Measurements from ENCODE around the gene SLFN12L.
"Not testable (repeated sequence)": the region's sequence is repeated elsewhere in the genome, so short reads cannot be mapped to it uniquely, and the experiment has no call there.

SLFN12L gene

DNA sequence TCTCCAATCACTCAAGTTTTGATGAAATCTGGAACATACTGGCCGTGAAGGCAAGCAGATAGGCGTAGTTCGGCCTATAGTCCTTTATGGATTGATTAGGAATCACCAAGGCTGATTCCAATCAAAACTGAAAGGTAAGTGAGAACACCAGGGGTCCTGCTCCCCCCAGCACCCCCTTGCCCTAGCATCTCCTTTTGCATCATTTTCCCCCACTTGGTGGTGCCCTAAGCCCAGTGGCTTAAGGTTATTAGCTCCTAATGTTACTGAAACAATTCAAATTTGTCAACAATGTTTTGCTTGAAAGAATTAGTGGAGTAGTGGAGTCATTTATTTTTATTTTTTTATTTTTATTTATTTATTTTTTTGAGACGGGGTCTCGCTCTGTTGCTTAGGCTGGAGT is 18.2 kb upstream of the SLFN12L start:
- FAIRE-seq, result no peak
- TF ChIP-seq POLR2A (IDR thresholded peaks at IDR 0.05; ENCODE audit: low read depth, low read length), result no peak
- DNase-seq (ENCODE audit: insufficient read length, low spot score), result no peak

- no peak for TF ChIP-seq POLR2A (IDR thresholded peaks at IDR 0.05; ENCODE audit: low read depth, low read length)
- no peak for FAIRE-seq
- DNase-seq (ENCODE audit: insufficient read length, low spot score), result no peak
Measured at GRCh38 chr17:35554668-35555067, 17.2 kb upstream of the SLFN12L start.

- DNase-seq (ENCODE audit: insufficient read length, low spot score) (no peak), FAIRE-seq (no peak)
- TF ChIP-seq POLR2A (IDR thresholded peaks at IDR 0.05; ENCODE audit: low read depth, low read length), result no peak
Measured at GRCh38 chr17:35553310-35553709, 15.8 kb upstream of the SLFN12L start.

GRCh38 chr17:35548978-35549377 is 11.5 kb upstream of the SLFN12L start:
- no peak for DNase-seq (ENCODE audit: insufficient read length, low spot score)
- TF ChIP-seq POLR2A (IDR thresholded peaks at IDR 0.05; ENCODE audit: low read depth, low read length), result no peak
- FAIRE-seq, result no peak

DNA sequence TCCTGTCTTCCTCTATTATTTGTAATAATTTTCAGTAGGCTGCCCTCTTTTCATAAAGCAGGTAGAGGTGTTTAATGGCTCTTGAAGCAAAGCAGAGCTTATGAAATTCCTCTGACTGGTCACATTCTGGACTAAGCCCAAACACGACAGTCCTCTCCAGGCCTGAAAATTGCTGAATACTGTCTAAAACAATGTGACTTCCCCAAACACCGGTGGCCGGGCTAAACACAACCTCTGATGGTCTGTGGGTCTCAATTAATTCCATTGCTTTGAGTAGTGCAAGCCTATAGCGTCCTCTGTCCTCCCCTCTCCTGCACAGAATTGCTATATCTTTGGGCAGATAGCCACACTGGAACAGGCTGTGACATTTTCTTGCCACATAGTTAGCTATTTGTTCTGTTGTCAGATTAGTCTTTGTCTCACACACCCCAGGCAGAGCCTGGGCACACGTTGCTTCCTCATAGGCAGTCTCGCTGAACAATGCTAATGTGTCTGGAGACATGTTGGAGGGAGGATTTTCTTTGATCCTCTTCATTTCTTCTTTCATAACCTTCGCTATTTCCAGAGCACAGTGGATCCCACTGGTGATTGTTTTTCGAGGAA is 10.8 kb upstream of the SLFN12L start:
- no peak for TF ChIP-seq POLR2A (IDR thresholded peaks at IDR 0.05; ENCODE audit: low read depth, low read length)
- FAIRE-seq, result no peak

GRCh38 chr17:35546487-35546886 is 9.0 kb upstream of the SLFN12L start:
- DNase-seq (ENCODE audit: insufficient read length, low spot score), result no peak
- FAIRE-seq, result no peak
- no peak for TF ChIP-seq POLR2A (IDR thresholded peaks at IDR 0.05; ENCODE audit: low read depth, low read length)

More for the DNA sequence above, 10.8 kb upstream of the SLFN12L start:
- DNase-seq (ENCODE audit: insufficient read length, low spot score), result no peak

- FAIRE-seq (no peak), DNase-seq (ENCODE audit: insufficient read length, low spot score) (no peak)
- TF ChIP-seq POLR2A (IDR thresholded peaks at IDR 0.05; ENCODE audit: low read depth, low read length), result no peak
Measured at GRCh38 chr17:35545150-35545549, 7.7 kb upstream of the SLFN12L start.

- no peak for TF ChIP-seq POLR2A (IDR thresholded peaks at IDR 0.05; ENCODE audit: low read depth, low read length)
- no peak for FAIRE-seq
- no peak for DNase-seq (ENCODE audit: insufficient read length, low spot score)
Measured at GRCh38 chr17:35543856-35544255, 6.4 kb upstream of the SLFN12L start.

DNA sequence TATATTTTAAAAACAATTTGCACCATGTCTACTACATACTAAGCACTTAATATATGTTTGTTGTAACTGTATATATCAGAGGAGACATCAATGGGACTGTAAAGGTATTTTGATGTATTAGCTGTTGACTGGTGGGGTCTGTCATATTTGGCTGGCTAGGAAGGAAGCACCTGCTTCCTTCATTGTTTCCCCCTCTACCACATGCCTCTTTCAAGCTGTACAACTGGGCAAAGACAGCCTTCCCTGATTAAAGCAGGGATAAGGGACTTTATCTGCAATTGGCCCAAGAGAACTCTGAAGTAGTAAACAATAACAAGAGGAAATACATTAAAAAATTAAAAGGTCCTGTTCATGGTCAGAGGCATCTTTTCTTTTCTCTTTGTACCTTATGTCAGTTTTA is 5.5 kb upstream of the SLFN12L start:
- no peak for TF ChIP-seq POLR2A (IDR thresholded peaks at IDR 0.05; ENCODE audit: low read depth, low read length)
- FAIRE-seq (no peak), DNase-seq (ENCODE audit: insufficient read length, low spot score) (no peak)

- TF ChIP-seq POLR2A (IDR thresholded peaks at IDR 0.05; ENCODE audit: low read depth, low read length), result no peak
- FAIRE-seq, result no peak
Measured at GRCh38 chr17:35541434-35541833, 4.0 kb upstream of the SLFN12L start.

GRCh38 chr17:35540589-35541404 is 3.3 kb upstream of the SLFN12L start:
- TF ChIP-seq POLR2A (IDR thresholded peaks at IDR 0.05; ENCODE audit: low read depth, low read length), result no peak
- no peak for FAIRE-seq
- peak; percentile 19 for DNase-seq (ENCODE audit: insufficient read length, low spot score)

More at GRCh38 chr17:35541434-35541833, 4.0 kb upstream of the SLFN12L start:
- no peak for DNase-seq (ENCODE audit: insufficient read length, low spot score)

DNA sequence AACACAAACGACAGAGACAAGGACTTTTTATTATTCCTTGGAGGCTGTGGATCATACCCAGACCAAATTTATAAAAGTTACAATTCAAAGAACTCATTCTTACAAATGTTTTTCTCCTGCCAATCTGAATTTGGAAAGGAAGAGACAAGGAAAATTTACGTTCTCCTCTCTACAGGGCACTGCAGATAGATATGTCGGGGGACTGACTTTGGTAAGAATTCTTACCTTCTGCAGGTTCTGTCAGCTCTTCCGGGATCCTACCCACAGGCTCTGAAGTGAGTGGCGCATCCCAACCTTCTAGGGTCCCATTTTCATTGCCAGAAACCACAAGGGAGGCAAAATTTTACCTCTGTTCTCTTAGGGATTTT is 2.2 kb upstream of the SLFN12L start:
- no peak for TF ChIP-seq POLR2A (IDR thresholded peaks at IDR 0.05; ENCODE audit: low read depth, low read length)
- FAIRE-seq, result no peak

GRCh38 chr17:35536664-35537171 is 760 bp downstream of the SLFN12L start:
- FAIRE-seq (no peak), DNase-seq (ENCODE audit: insufficient read length, low spot score) (no peak)
- TF ChIP-seq POLR2A (IDR thresholded peaks at IDR 0.05; ENCODE audit: low read depth, low read length), result no peak

More for the DNA sequence above, 2.2 kb upstream of the SLFN12L start:
- no peak for DNase-seq (ENCODE audit: insufficient read length, low spot score)

DNA sequence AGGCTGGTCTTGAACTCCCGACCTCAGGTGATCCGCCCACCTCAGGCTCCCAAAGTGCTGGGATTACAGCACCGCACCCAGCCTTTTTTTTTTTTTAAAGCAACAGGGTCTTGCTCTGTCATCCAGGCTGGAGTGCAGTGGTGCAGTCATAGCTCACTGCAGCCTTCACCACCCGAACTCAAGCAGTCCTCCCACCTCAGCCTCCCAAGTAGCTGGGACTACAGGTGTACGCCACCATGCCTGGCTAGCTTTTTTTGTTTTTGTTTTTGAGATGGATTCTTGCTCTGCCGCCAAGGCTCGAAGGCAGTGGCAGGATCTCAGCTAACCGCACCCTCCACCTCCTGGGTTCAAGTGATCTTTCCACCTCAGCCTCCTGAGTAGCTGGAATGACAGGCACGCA is 2.1 kb downstream of the SLFN12L start:
- FAIRE-seq; DNase-seq (ENCODE audit: insufficient read length, low spot score): not testable (repeated sequence)

GRCh38 chr17:35534576-35535093 is 2.8 kb downstream of the SLFN12L start:
- FAIRE-seq, result no peak
- DNase-seq (ENCODE audit: insufficient read length, low spot score), result no peak
- no peak for TF ChIP-seq POLR2A (IDR thresholded peaks at IDR 0.05; ENCODE audit: low read depth, low read length)

Measured in H54 (cell line).